Measurements from ENCODE around the gene SLC27A1. TPM values are rescaled to one million over a fixed set of nuclear protein-coding genes. Genes with fewer than 3 reads are reported as not detected.
"Not testable (repeated sequence)": the region's sequence is repeated elsewhere in the genome, so short reads cannot be mapped to it uniquely, and the experiment has no call there.

The SLC27A1 gene
- total RNA-seq, 1 donor from 2014 or later = 9.5 TPM

- Histone ChIP-seq H3K79me2 (ENCODE audit: insufficient read depth, low read length) (peaks cover 22% of the 10 kb centered on the region), H2AFZ (ENCODE audit: low read depth, low read length) (no peak overlapping the region), H3K27ac (ENCODE audit: low read depth, low read length) (no peak overlapping the region), H4K20me1 (ENCODE audit: insufficient read depth, low read length) (peaks cover 23% of the 10 kb centered on the region), H3K4me2 (ENCODE audit: low read length) (no peak overlapping the region), H3K9ac (ENCODE audit: low read length) (no peak overlapping the region), H3K4me3 (ENCODE audit: insufficient read depth, low read depth, low read length) (no peak overlapping the region), H3K9me3 (ENCODE audit: insufficient read depth, low read depth, low read length) (no peaks in the 10 kb centered on the region), H3K36me3 (ENCODE audit: insufficient read depth, low read length) (no peaks in the 10 kb centered on the region), H3K4me1 (ENCODE audit: insufficient read depth, low read length) (peaks cover 9% of the 10 kb centered on the region), H3K27me3 (ENCODE audit: insufficient read depth, low read length) (no peaks in the 10 kb centered on the region)
- TF ChIP-seq EZH2 (IDR thresholded peaks at IDR 0.05; ENCODE audit: insufficient read depth, low read length) (no peak), CTCF (IDR thresholded peaks at IDR 0.05; ENCODE audit: insufficient read depth, low read depth, low read length) (no peak)
- Mint-ChIP-seq H3K27me3 (ENCODE audit: low read depth, unreplicated experiment) (no peaks in the 10 kb centered on the region), H3K36me3 (ENCODE audit: low read depth, unreplicated experiment) (peaks cover 23% of the 10 kb centered on the region), H3K27ac (ENCODE audit: unreplicated experiment) (no peak overlapping the region), H3K4me3 (ENCODE audit: unreplicated experiment) (no peak overlapping the region), H3K4me1 (ENCODE audit: low read depth, unreplicated experiment) (peaks cover 13% of the 10 kb centered on the region), H3K9me3 (ENCODE audit: unreplicated experiment) (peaks cover 3% of the 10 kb centered on the region)
- FAIRE-seq (no peak), DNase-seq (ENCODE audit: low read depth) (no peak)
These were observed 34.1 kb downstream of the SLC27A1 start for GRCh38 chr19:17504456-17504855.

GRCh38 chr19:17505223-17505622 is 34.9 kb downstream of the SLC27A1 start:
- peaks cover 30% of the 10 kb centered on the region for H3K79me2 ChIP-seq (ENCODE audit: insufficient read depth, low read length)
- H4K20me1 ChIP-seq (ENCODE audit: insufficient read depth, low read length) = peaks cover 16% of the 10 kb centered on the region
- no peaks in the 10 kb centered on the region for H3K9me3 ChIP-seq (ENCODE audit: insufficient read depth, low read depth, low read length)
- peaks cover 11% of the 10 kb centered on the region for H3K4me1 Mint-ChIP-seq (ENCODE audit: low read depth, unreplicated experiment)
- H3K4me1 ChIP-seq (ENCODE audit: insufficient read depth, low read length) = peaks cover 4% of the 10 kb centered on the region
- H2AFZ ChIP-seq (ENCODE audit: low read depth, low read length) = no peak overlapping the region
- no peak for DNase-seq (ENCODE audit: low read depth)
- H3K9me3 Mint-ChIP-seq (ENCODE audit: unreplicated experiment) = peaks cover 7% of the 10 kb centered on the region
- H3K4me3 ChIP-seq (ENCODE audit: insufficient read depth, low read depth, low read length) = no peak overlapping the region
- no peak overlapping the region for H3K4me2 ChIP-seq (ENCODE audit: low read length)
- TF ChIP-seq CTCF (IDR thresholded peaks at IDR 0.05; ENCODE audit: insufficient read depth, low read depth, low read length) = no peak
- no peak for TF ChIP-seq EZH2 (IDR thresholded peaks at IDR 0.05; ENCODE audit: insufficient read depth, low read length)
- FAIRE-seq = no peak
- peaks cover 26% of the 10 kb centered on the region for H3K36me3 Mint-ChIP-seq (ENCODE audit: low read depth, unreplicated experiment)
- no peak overlapping the region for H3K9ac ChIP-seq (ENCODE audit: low read length)
- H3K27me3 ChIP-seq (ENCODE audit: insufficient read depth, low read length) = no peaks in the 10 kb centered on the region
- no peaks in the 10 kb centered on the region for H3K36me3 ChIP-seq (ENCODE audit: insufficient read depth, low read length)
- peak overlapping the region; percentile 31 for H3K4me3 Mint-ChIP-seq (ENCODE audit: unreplicated experiment)
- H3K27ac ChIP-seq (ENCODE audit: low read depth, low read length) = no peak overlapping the region
- H3K27ac Mint-ChIP-seq (ENCODE audit: unreplicated experiment) = no peak overlapping the region
- no peaks in the 10 kb centered on the region for H3K27me3 Mint-ChIP-seq (ENCODE audit: low read depth, unreplicated experiment)

- Histone ChIP-seq H3K36me3 (ENCODE audit: insufficient read depth, low read length) (no peaks in the 10 kb centered on the region), H3K4me3 (ENCODE audit: insufficient read depth, low read depth, low read length) (no peak overlapping the region), H3K79me2 (ENCODE audit: insufficient read depth, low read length) (peaks cover 39% of the 10 kb centered on the region), H3K27me3 (ENCODE audit: insufficient read depth, low read length) (no peaks in the 10 kb centered on the region), H3K9me3 (ENCODE audit: insufficient read depth, low read depth, low read length) (no peaks in the 10 kb centered on the region), H2AFZ (ENCODE audit: low read depth, low read length) (no peak overlapping the region), H4K20me1 (ENCODE audit: insufficient read depth, low read length) (peaks cover 16% of the 10 kb centered on the region), H3K4me1 (ENCODE audit: insufficient read depth, low read length) (peaks cover 4% of the 10 kb centered on the region), H3K9ac (ENCODE audit: low read length) (no peak overlapping the region), H3K4me2 (ENCODE audit: low read length) (no peak overlapping the region), H3K27ac (ENCODE audit: low read depth, low read length) (no peak overlapping the region)
- Mint-ChIP-seq H3K36me3 (ENCODE audit: low read depth, unreplicated experiment) (peaks cover 22% of the 10 kb centered on the region), H3K9me3 (ENCODE audit: unreplicated experiment) (peaks cover 7% of the 10 kb centered on the region), H3K4me1 (ENCODE audit: low read depth, unreplicated experiment) (peaks cover 11% of the 10 kb centered on the region), H3K4me3 (ENCODE audit: unreplicated experiment) (no peak overlapping the region), H3K27ac (ENCODE audit: unreplicated experiment) (no peak overlapping the region), H3K27me3 (ENCODE audit: low read depth, unreplicated experiment) (no peaks in the 10 kb centered on the region)
- no peak for FAIRE-seq
- DNase-seq (ENCODE audit: low read depth) = no peak
- TF ChIP-seq CTCF (IDR thresholded peaks at IDR 0.05; ENCODE audit: insufficient read depth, low read depth, low read length) (no peak), EZH2 (IDR thresholded peaks at IDR 0.05; ENCODE audit: insufficient read depth, low read length) (no peak)
These were observed 36.4 kb downstream of the SLC27A1 start for GRCh38 chr19:17506745-17507144.

- Mint-ChIP-seq H3K4me3 (ENCODE audit: unreplicated experiment) (peak overlapping the region; percentile 72), H3K36me3 (ENCODE audit: low read depth, unreplicated experiment) (peaks cover 25% of the 10 kb centered on the region), H3K27ac (ENCODE audit: unreplicated experiment) (peak overlapping the region; percentile 98), H3K4me1 (ENCODE audit: low read depth, unreplicated experiment) (peaks cover 18% of the 10 kb centered on the region)
- not testable (repeated sequence) for H3K9me3 Mint-ChIP-seq (ENCODE audit: unreplicated experiment); FAIRE-seq; H3K9me3 ChIP-seq (ENCODE audit: insufficient read depth, low read depth, low read length); DNase-seq (ENCODE audit: low read depth); H3K4me3 ChIP-seq (ENCODE audit: insufficient read depth, low read depth, low read length); H3K27me3 ChIP-seq (ENCODE audit: insufficient read depth, low read length); H2AFZ ChIP-seq (ENCODE audit: low read depth, low read length); H3K27me3 Mint-ChIP-seq (ENCODE audit: low read depth, unreplicated experiment); H3K36me3 ChIP-seq (ENCODE audit: insufficient read depth, low read length)
- H3K4me1 ChIP-seq (ENCODE audit: insufficient read depth, low read length) = peaks cover 11% of the 10 kb centered on the region
- peak overlapping the region; percentile 81 for H3K9ac ChIP-seq (ENCODE audit: low read length)
- peaks cover 52% of the 10 kb centered on the region for H3K79me2 ChIP-seq (ENCODE audit: insufficient read depth, low read length)
- peak overlapping the region; percentile 74 for H3K4me2 ChIP-seq (ENCODE audit: low read length)
- peak overlapping the region; percentile 95 for H3K27ac ChIP-seq (ENCODE audit: low read depth, low read length)
- peaks cover 24% of the 10 kb centered on the region for H4K20me1 ChIP-seq (ENCODE audit: insufficient read depth, low read length)
These were observed 38.2 kb downstream of the SLC27A1 start for GRCh38 chr19:17508558-17508933.
